ENCODE data around the gene FXYD6. TPM values are rescaled to one million over a fixed set of nuclear protein-coding genes. Genes with fewer than 3 reads are reported as not detected.

FXYD6 gene
- total RNA-seq, 2 donors from 2014 or later = 16.8 to 23.9 TPM

DNA sequence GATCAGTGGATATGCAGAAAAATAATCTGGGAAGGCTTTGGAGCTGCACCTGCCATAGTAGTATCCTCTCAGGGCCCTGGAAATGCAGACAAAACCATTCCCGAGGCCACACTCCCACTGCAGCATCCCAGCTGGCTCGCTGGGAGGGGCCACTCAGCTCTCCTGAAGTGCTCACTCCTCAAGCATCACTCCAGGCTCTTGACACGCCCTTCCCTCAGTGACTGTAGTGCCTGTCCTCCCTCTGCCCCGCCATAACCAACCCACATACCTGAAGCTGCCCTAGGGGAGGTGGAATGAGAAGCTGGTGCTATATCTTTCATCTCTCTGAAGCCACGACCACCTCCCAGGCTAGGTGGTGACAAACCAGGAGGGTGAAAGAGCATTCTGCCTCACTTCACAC, 84.2 kb downstream of the FXYD6 start:
- Histone ChIP-seq H3K4me1 (peaks cover 20% of the 10 kb centered on the region), H3K9me3 (no peaks in the 10 kb centered on the region), H3K36me3 (replicated peaks in 1 of 2; ENCODE audit: insufficient read depth in 1 of 2, low read depth in 2 of 2) (no peaks in the 10 kb centered on the region), H3K27me3 (peaks cover 4 to 22% of the 10 kb centered on the region in 2 donors), H3K27ac (no peak overlapping the region), H3K4me3 (no peak overlapping the region)
- ATAC-seq = no peak
- DNase-seq = no peak
- 54 to 80% methylated on average over 4 to 5 of the region's 5 CpGs for WGBS, 2 donors
- intact Hi-C loops (cut with DNase I) = no loop called here
- TF ChIP-seq POLR2A (IDR thresholded peaks at IDR 0.05) (no peak), CTCF (IDR thresholded peaks at IDR 0.05) (no peak)

DNA sequence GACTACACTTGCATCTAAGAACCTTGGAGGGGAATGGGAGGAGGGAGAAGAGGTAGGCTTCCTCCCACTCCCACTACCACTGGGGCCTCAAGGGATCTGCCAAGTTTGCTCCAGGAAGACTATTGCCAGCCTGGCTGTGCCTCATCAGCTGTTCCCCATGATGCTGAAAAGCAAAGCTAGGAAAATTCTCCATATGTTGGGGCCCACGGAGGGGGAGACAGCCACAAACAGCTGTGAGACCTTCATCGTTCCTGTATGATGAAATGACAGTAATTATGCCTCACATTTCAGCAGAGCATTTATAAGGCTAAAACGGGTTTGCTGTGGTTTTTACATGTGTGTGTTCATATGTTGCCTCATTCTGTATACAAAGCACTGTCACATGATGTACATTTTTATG, 86.2 kb downstream of the FXYD6 start:
- WGBS, 2 donors = 39 to 64% methylated on average over 3 of the region's 3 CpGs

GRCh38 chr11:117789241-117789640, 87.2 kb downstream of the FXYD6 start:
- H3K9me3 ChIP-seq = no peaks in the 10 kb centered on the region
- no peak overlapping the region for H3K27ac ChIP-seq
- H3K27me3 ChIP-seq = no peaks in the 10 kb centered on the region
- no peak for DNase-seq
- H3K4me1 ChIP-seq = no peaks in the 10 kb centered on the region
- intact Hi-C loops (cut with DNase I) = no loop called here
- 55 to 60% methylated on average over 4 of the region's 4 CpGs for WGBS, 2 donors
- H3K36me3 ChIP-seq (replicated peaks in 1 of 2; ENCODE audit: insufficient read depth in 1 of 2, low read depth in 2 of 2) = no peaks in the 10 kb centered on the region
- no peak for TF ChIP-seq CTCF (IDR thresholded peaks at IDR 0.05)
- H3K4me3 ChIP-seq = no peak overlapping the region
- no peak for ATAC-seq

More for the DNA sequence above, 86.2 kb downstream of the FXYD6 start:
- DNase-seq (no peak), ATAC-seq (no peak)
- TF ChIP-seq POLR2A (IDR thresholded peaks at IDR 0.05) (no peak), CTCF (IDR thresholded peaks at IDR 0.05) (no peak)
- peaks cover under 1% of the 10 kb centered on the region for H3K4me1 ChIP-seq
- no peak overlapping the region for H3K27ac ChIP-seq
- no peaks in the 10 kb centered on the region for H3K9me3 ChIP-seq
- no peak overlapping the region for H3K4me3 ChIP-seq
- intact Hi-C loops (cut with DNase I) = no loop called here
- H3K36me3 ChIP-seq (replicated peaks in 1 of 2; ENCODE audit: insufficient read depth in 1 of 2, low read depth in 2 of 2) = no peaks in the 10 kb centered on the region
- H3K27me3 ChIP-seq = peaks cover 0 to 8% of the 10 kb centered on the region in 2 donors

Other genes starting within 250 kb of the FXYD6 start
- gene DSCAML1, start 79.4 kb downstream of the FXYD6 start, total RNA-seq = 1 to 10 TPM in 1 of 2 donors, under 1 TPM in 1; 0.33 to 1.6 TPM
- gene FXYD2, start 51.9 kb downstream of the FXYD6 start, total RNA-seq = 100 to 1,000 TPM; 290 to 396 TPM
- 1 to 10 TPM; 1.6 to 4.9 TPM for gene TMPRSS13, start 52.7 kb upstream of the FXYD6 start, total RNA-seq
- gene IL10RA, start 109.7 kb upstream of the FXYD6 start, total RNA-seq = 10 to 100 TPM in 1 of 2 donors, 1 to 10 TPM in 1; 7.3 to 10.2 TPM
- gene TMPRSS4, start 200.4 kb upstream of the FXYD6 start, total RNA-seq = 1 to 10 TPM in 1 of 2 donors, not detected in 1; 6.5 TPM
- gene SMIM35, start 210.3 kb upstream of the FXYD6 start, total RNA-seq = not detected